ENCODE results near the gene PBRM1.
A peak's percentile ranks its signal among the peaks of the same experiment; 100 is the strongest.

Gene PBRM1

GRCh38 chr3:52705438-52705687, 19.6 kb upstream of the PBRM1 start:
- no peak for DNase-seq (ENCODE audit: extremely low spot score, insufficient read length, low read depth)
- FAIRE-seq: no peak

GRCh38 chr3:52704611-52705437, 19.1 kb upstream of the PBRM1 start:
- FAIRE-seq: no peak

GRCh38 chr3:52703341-52703740, 17.6 kb upstream of the PBRM1 start:
- FAIRE-seq (no peak), DNase-seq (ENCODE audit: extremely low spot score, insufficient read length, low read depth) (no peak)

More at GRCh38 chr3:52704611-52705437, 19.1 kb upstream of the PBRM1 start:
- no peak for DNase-seq (ENCODE audit: extremely low spot score, insufficient read length, low read depth)

- DNase-seq (ENCODE audit: extremely low spot score, insufficient read length, low read depth): no peak
- FAIRE-seq: no peak
Observed at GRCh38 chr3:52697632-52697965, 11.9 kb upstream of the PBRM1 start.

- peak; percentile 18 for FAIRE-seq
Observed at GRCh38 chr3:52696830-52697631, 11.3 kb upstream of the PBRM1 start.

GRCh38 chr3:52695798-52696671, 10.3 kb upstream of the PBRM1 start:
- FAIRE-seq: no peak
- DNase-seq (ENCODE audit: extremely low spot score, insufficient read length, low read depth): no peak

More at GRCh38 chr3:52696830-52697631, 11.3 kb upstream of the PBRM1 start:
- DNase-seq (ENCODE audit: extremely low spot score, insufficient read length, low read depth): no peak

GRCh38 chr3:52694528-52695189, 8.9 kb upstream of the PBRM1 start:
- no peak for FAIRE-seq

GRCh38 chr3:52693071-52693470, 7.4 kb upstream of the PBRM1 start:
- DNase-seq (ENCODE audit: extremely low spot score, insufficient read length, low read depth) (no peak), FAIRE-seq (no peak)

More at GRCh38 chr3:52694528-52695189, 8.9 kb upstream of the PBRM1 start:
- DNase-seq (ENCODE audit: extremely low spot score, insufficient read length, low read depth): no peak

GRCh38 chr3:52690560-52690959, 4.8 kb upstream of the PBRM1 start:
- FAIRE-seq: no peak
- no peak for DNase-seq (ENCODE audit: extremely low spot score, insufficient read length, low read depth)

- no peak for DNase-seq (ENCODE audit: extremely low spot score, insufficient read length, low read depth)
- no peak for FAIRE-seq
Observed at GRCh38 chr3:52689151-52689550, 3.4 kb upstream of the PBRM1 start.

- DNase-seq (ENCODE audit: extremely low spot score, insufficient read length, low read depth) (no peak), FAIRE-seq (no peak)
Observed at GRCh38 chr3:52688266-52688665, 2.6 kb upstream of the PBRM1 start.

- FAIRE-seq (no peak), DNase-seq (ENCODE audit: extremely low spot score, insufficient read length, low read depth) (peak; percentile 78)
Observed at GRCh38 chr3:52685285-52685708, 416 bp downstream of the PBRM1 start.

- FAIRE-seq: no peak
- no peak for DNase-seq (ENCODE audit: extremely low spot score, insufficient read length, low read depth)
Observed at GRCh38 chr3:52684184-52684583, 1.5 kb downstream of the PBRM1 start.

GRCh38 chr3:52683611-52684010, 2.1 kb downstream of the PBRM1 start:
- no peak for DNase-seq (ENCODE audit: extremely low spot score, insufficient read length, low read depth)
- no peak for FAIRE-seq

- DNase-seq (ENCODE audit: extremely low spot score, insufficient read length, low read depth) (no peak), FAIRE-seq (peak; percentile 53)
Observed at GRCh38 chr3:52682016-52682415, 3.7 kb downstream of the PBRM1 start.

GRCh38 chr3:52681596-52681995, 4.1 kb downstream of the PBRM1 start:
- no peak for FAIRE-seq
- no peak for DNase-seq (ENCODE audit: extremely low spot score, insufficient read length, low read depth)

- DNase-seq (ENCODE audit: extremely low spot score, insufficient read length, low read depth) (no peak), FAIRE-seq (no peak)
Observed at GRCh38 chr3:52679811-52680210, 5.9 kb downstream of the PBRM1 start.

- DNase-seq (ENCODE audit: extremely low spot score, insufficient read length, low read depth) (no peak), FAIRE-seq (no peak)
Observed at GRCh38 chr3:52679199-52679538, 6.5 kb downstream of the PBRM1 start.

- FAIRE-seq: no peak
Observed at GRCh38 chr3:52678265-52679198, 7.2 kb downstream of the PBRM1 start.

More at GRCh38 chr3:52678265-52679198, 7.2 kb downstream of the PBRM1 start:
- no peak for DNase-seq (ENCODE audit: extremely low spot score, insufficient read length, low read depth)

Measured in GM18507 (cell line).